ENCODE measurements around the gene SOX1. TPM values are rescaled to one million over a fixed set of nuclear protein-coding genes. Genes with fewer than 3 reads are reported as not detected.

The SOX1 gene
- total RNA-seq, 1 experiment from 2014 or later, result not detected

DNA sequence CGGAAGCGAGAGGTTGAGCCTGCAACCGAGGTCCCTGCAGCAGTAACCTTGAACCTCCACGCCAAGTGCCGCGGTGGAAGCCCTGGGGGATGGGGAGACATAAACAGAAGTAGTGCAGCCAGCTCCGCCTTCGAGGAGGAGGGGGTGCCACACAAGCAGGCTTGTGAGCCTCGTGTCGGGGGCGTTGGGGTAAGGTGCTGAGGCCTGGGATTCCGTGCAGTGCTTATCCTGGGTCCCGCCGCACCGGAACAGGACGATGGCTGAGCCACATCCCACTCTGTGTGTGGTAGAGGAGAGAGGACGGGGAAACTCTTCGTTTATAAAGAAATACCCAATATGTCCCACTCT, 51.0 kb downstream of the SOX1 start:
- TF ChIP-seq, protein P1, sequence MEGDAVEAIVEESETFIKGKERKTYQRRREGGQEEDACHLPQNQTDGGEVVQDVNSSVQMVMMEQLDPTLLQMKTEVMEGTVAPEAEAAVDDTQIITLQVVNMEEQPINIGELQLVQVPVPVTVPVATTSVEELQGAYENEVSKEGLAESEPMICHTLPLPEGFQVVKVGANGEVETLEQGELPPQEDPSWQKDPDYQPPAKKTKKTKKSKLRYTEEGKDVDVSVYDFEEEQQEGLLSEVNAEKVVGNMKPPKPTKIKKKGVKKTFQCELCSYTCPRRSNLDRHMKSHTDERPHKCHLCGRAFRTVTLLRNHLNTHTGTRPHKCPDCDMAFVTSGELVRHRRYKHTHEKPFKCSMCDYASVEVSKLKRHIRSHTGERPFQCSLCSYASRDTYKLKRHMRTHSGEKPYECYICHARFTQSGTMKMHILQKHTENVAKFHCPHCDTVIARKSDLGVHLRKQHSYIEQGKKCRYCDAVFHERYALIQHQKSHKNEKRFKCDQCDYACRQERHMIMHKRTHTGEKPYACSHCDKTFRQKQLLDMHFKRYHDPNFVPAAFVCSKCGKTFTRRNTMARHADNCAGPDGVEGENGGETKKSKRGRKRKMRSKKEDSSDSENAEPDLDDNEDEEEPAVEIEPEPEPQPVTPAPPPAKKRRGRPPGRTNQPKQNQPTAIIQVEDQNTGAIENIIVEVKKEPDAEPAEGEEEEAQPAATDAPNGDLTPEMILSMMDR (IDR thresholded peaks at IDR 0.05; ENCODE audit: unreplicated experiment), result no peak
- intact Hi-C loops (cut with micrococcal nuclease; ENCODE audit: unreplicated experiment), result no loop called here
- Mint-ChIP-seq H3K36me3 (ENCODE audit: insufficient read depth, unreplicated experiment) (no peaks in the 10 kb centered on the region), H3K4me1 (ENCODE audit: low read depth, unreplicated experiment) (no peaks in the 10 kb centered on the region), H3K27ac (ENCODE audit: unreplicated experiment) (no peak overlapping the region), H3K4me3 (ENCODE audit: low read depth, unreplicated experiment) (no peak overlapping the region), H3K27me3 (ENCODE audit: unreplicated experiment) (no peaks in the 10 kb centered on the region), H3K9me3 (ENCODE audit: low read depth, unreplicated experiment) (no peaks in the 10 kb centered on the region)
- CTCF ChIA-PET, result no interaction called here
- DNase-seq, result no peak
- no TSS peak for BruUV-seq (replicated peaks)

DNA sequence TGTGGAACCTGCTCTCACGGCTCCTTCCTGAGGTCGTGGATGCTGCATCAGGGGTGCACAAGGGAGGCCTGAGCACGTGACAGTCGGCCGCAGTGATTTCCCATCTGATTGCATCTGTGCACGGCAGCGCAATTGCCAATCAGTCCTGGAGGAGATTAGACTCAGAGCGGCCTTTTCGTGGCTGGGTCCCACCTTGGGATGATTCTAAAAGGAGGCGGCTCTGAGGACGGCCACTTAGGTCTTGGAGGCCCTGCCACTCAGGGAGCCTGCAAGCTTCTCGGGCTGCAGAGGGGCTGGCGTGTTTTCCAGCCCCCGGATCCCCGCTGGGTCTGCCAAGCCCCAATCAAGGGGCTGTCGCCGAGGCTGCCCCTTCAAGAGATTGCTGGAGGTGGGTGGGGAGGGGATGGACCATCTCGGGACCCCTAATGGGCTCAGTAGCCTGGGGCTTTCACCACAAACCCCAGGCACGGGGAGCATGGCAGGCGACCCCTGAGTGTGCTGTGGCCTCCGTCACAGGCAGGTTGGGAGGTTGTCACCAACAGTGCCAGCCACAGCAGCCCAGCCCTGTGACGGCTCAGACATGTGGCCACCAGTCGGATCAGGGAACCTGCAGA, 51.6 kb downstream of the SOX1 start:
- TF ChIP-seq, protein P1 (IDR thresholded peaks at IDR 0.05; ENCODE audit: unreplicated experiment), result no peak
- intact Hi-C loops (cut with micrococcal nuclease; ENCODE audit: unreplicated experiment), result no loop called here
- DNase-seq, result no peak
- no TSS peak for BruUV-seq (replicated peaks)
- Mint-ChIP-seq H3K4me3 (ENCODE audit: low read depth, unreplicated experiment) (no peak overlapping the region), H3K36me3 (ENCODE audit: insufficient read depth, unreplicated experiment) (no peaks in the 10 kb centered on the region), H3K4me1 (ENCODE audit: low read depth, unreplicated experiment) (no peaks in the 10 kb centered on the region), H3K27ac (ENCODE audit: unreplicated experiment) (no peak overlapping the region), H3K9me3 (ENCODE audit: low read depth, unreplicated experiment) (no peaks in the 10 kb centered on the region), H3K27me3 (ENCODE audit: unreplicated experiment) (no peaks in the 10 kb centered on the region)
- CTCF ChIA-PET, result no interaction called here

DNA sequence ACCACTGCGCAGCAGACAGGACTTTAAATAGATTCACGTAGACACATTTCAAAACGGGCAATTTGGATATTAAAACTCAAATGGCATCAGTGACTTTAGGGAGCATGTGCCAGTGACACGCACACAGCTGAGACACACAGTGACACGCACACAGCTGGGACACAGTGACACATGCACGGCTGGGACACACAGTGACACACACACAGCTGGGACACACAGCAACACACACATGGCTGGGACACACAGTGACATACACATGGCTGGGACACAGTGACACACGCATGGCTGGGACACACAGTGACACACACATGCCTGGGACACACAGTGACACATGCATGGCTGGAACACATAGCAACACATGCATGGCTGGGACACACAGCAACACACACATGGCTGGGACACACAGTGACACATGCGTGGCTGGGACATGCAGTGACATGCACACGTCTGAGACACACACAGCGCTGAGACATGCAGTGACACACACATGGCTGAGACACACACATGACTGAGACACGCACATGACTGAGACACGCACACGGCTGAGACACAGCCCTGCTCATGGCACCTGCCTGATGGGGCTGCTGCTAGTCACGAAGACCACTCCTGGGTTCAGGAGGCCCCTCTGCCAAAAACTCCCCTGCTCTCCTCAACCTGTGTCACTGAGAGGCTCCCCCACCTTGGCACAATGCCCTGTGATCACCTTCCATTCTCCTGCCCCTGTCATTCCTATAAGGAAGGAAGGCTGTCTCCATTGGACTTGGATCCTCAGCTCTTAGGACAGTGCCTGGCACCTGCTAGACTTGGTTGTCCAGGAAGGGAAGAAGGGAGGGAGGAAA, 52.5 kb downstream of the SOX1 start:
- no peak for DNase-seq
- Mint-ChIP-seq H3K9me3 (ENCODE audit: low read depth, unreplicated experiment) (no peaks in the 10 kb centered on the region), H3K4me1 (ENCODE audit: low read depth, unreplicated experiment) (no peaks in the 10 kb centered on the region), H3K27ac (ENCODE audit: unreplicated experiment) (no peak overlapping the region), H3K36me3 (ENCODE audit: insufficient read depth, unreplicated experiment) (no peaks in the 10 kb centered on the region), H3K4me3 (ENCODE audit: low read depth, unreplicated experiment) (no peak overlapping the region), H3K27me3 (ENCODE audit: unreplicated experiment) (no peaks in the 10 kb centered on the region)
- intact Hi-C loops (cut with micrococcal nuclease; ENCODE audit: unreplicated experiment), result no loop called here
- no TSS peak for BruUV-seq (replicated peaks)
- TF ChIP-seq, protein P1 (IDR thresholded peaks at IDR 0.05; ENCODE audit: unreplicated experiment), result no peak
- CTCF ChIA-PET, result no interaction called here

DNA sequence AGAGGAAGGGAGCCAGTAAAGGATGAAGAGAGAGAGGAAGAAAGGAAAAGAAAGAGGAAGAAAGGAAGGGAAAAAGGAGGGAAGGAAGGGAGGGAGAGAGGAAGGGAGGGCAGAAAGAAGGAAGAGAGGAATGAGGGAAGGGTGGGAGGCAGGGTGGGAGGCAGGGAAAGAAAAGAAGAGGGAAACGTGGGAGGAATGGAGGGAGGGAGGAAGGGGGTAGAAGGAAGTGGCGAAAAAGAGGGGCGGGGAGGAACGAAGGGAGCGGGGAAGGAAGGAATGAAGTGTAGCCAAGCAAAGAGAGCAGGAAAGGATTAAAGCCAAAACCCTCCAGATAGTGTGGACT, 53.1 kb downstream of the SOX1 start:
- Mint-ChIP-seq H3K27ac (ENCODE audit: unreplicated experiment) (no peak overlapping the region), H3K36me3 (ENCODE audit: insufficient read depth, unreplicated experiment) (no peaks in the 10 kb centered on the region), H3K4me1 (ENCODE audit: low read depth, unreplicated experiment) (no peaks in the 10 kb centered on the region), H3K9me3 (ENCODE audit: low read depth, unreplicated experiment) (peaks cover 2% of the 10 kb centered on the region), H3K27me3 (ENCODE audit: unreplicated experiment) (no peaks in the 10 kb centered on the region), H3K4me3 (ENCODE audit: low read depth, unreplicated experiment) (no peak overlapping the region)
- no peak for DNase-seq
- intact Hi-C loops (cut with micrococcal nuclease; ENCODE audit: unreplicated experiment), result no loop called here
- CTCF ChIA-PET, result no interaction called here
- TF ChIP-seq, protein P1 (IDR thresholded peaks at IDR 0.05; ENCODE audit: unreplicated experiment), result no peak
- no TSS peak for BruUV-seq (replicated peaks)
